Measurements from ENCODE around the gene ST6GALNAC3.

ST6GALNAC3 gene

DNA sequence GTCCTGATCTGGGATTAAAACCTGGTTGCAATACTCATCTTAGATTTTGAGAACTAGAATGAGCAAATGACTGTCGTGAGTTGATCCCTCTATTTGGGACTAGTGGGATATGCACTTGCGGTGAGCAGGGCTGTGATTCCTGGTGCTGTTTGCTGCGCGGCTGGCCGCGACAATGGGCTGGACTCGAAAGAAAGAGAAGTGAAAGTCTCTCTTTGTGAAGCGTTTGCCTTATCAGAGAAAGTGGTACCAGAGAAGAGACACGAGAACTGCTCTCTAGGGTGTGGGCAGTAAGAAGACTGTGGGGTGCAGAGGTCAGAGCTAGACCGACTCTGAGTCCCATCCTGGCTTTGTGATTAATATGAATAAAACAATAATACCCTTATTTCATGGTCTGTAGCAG, 8.6 kb downstream of the ST6GALNAC3 start:
- Histone ChIP-seq H2BK120ac (ENCODE audit: low read depth, low read length) (no peak overlapping the region), H3K79me2 (ENCODE audit: control insufficient read depth, insufficient read depth, low read length) (peaks cover 2% of the 10 kb centered on the region), H4K5ac (ENCODE audit: low read length) (no peak overlapping the region), H3K9ac (ENCODE audit: low read length) (no peak overlapping the region), H3K18ac (ENCODE audit: low read length) (peak overlapping the region; percentile 6), H3K27ac (ENCODE audit: low read depth, low read length) (no peak overlapping the region), H4K8ac (ENCODE audit: low read depth, low read length) (no peak overlapping the region), H3K4ac (ENCODE audit: low read depth, low read length) (peak overlapping the region; percentile 36), H2BK5ac (ENCODE audit: low read length) (no peak overlapping the region), H2BK15ac (replicated peaks; ENCODE audit: low read depth) (no peak overlapping the region), H3K4me3 (ENCODE audit: low read length) (no peak overlapping the region), H3K56ac (ENCODE audit: low read length) (peak overlapping the region; percentile 17), H3K36me3 (ENCODE audit: control insufficient read depth, insufficient read depth, low read length) (no peaks in the 10 kb centered on the region), H2AK5ac (ENCODE audit: low read length) (no peak overlapping the region), H3K4me2 (ENCODE audit: low read length) (no peak overlapping the region), H3K4me1 (ENCODE audit: control insufficient read depth, low read depth, low read length) (peaks cover 31% of the 10 kb centered on the region), H3K27me3 (ENCODE audit: insufficient read depth, low read length, poor library complexity) (no peaks in the 10 kb centered on the region), H3K23ac (ENCODE audit: low read length) (no peak overlapping the region), H3K79me1 (ENCODE audit: low read length) (peaks cover 8% of the 10 kb centered on the region)
- DNase-seq: no peak
- WGBS (ENCODE audit: extremely low coverage, insufficient coverage, low lambda C conversion rate): no CpG with 5 or more reads among the region's 10 CpGs

DNA sequence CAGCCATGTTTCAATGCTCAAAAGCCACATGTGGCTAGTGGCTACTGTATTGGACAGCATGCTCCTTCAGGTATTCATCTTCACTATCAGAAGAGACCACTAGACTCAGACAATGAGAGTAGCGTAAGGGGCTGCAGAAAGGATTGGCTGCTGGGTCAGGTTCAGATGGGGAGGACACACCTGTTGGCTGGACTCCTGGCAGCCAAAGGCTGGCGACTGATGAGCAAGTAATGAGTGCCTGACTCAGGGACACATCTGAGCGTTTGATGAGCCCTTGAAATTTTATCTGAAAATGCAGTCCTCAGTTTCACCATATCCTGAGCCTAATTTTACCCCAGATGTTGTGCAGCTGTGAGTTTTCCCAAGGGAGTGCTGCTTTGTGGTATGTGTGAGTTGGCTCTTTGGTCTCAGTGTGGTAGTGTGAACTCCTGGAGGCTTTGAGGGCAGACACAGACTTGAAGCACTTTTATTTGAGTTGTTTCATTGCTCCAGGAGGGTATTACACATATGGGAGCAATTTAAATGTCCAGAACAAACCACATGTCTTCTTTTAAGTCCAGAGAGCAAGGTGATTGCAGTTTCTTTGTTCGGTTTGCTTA, 9.6 kb downstream of the ST6GALNAC3 start:
- Histone ChIP-seq H2AK5ac (ENCODE audit: low read length) (no peak overlapping the region), H3K4me2 (ENCODE audit: low read length) (no peak overlapping the region), H3K23ac (ENCODE audit: low read length) (no peak overlapping the region), H3K4ac (ENCODE audit: low read depth, low read length) (no peak overlapping the region), H2BK5ac (ENCODE audit: low read length) (no peak overlapping the region), H3K27ac (ENCODE audit: low read depth, low read length) (no peak overlapping the region), H3K79me1 (ENCODE audit: low read length) (peaks cover 8% of the 10 kb centered on the region), H3K27me3 (ENCODE audit: insufficient read depth, low read length, poor library complexity) (no peaks in the 10 kb centered on the region), H3K18ac (ENCODE audit: low read length) (no peak overlapping the region), H3K79me2 (ENCODE audit: control insufficient read depth, insufficient read depth, low read length) (peaks cover 2% of the 10 kb centered on the region), H2BK15ac (replicated peaks; ENCODE audit: low read depth) (no peak overlapping the region), H4K5ac (ENCODE audit: low read length) (no peak overlapping the region), H3K36me3 (ENCODE audit: control insufficient read depth, insufficient read depth, low read length) (no peaks in the 10 kb centered on the region), H3K4me3 (ENCODE audit: low read length) (no peak overlapping the region), H3K56ac (ENCODE audit: low read length) (no peak overlapping the region), H3K4me1 (ENCODE audit: control insufficient read depth, low read depth, low read length) (peaks cover 31% of the 10 kb centered on the region), H2BK120ac (ENCODE audit: low read depth, low read length) (no peak overlapping the region), H4K8ac (ENCODE audit: low read depth, low read length) (no peak overlapping the region), H3K9ac (ENCODE audit: low read length) (no peak overlapping the region)
- no peak for DNase-seq
- no CpG with 5 or more reads among the region's 4 CpGs for WGBS (ENCODE audit: extremely low coverage, insufficient coverage, low lambda C conversion rate)

DNA sequence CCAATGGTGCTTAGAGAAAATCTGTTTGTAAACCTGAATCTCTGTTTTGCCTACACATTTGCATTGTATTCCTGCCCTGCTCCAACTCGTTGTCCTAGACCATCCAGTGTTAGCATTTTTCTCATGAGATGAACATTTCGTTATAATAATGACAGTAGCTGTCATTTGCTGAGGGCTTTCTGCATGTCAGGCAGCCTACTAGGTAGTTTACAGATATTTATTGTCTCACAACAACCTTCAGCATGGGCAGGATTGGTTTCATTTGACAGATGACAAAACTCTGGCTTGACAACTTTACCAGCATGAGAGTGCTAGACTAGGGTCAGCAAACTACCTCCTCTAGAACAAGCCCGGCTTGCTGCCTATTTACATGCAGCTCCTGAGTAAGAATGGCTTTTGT, 10.1 kb downstream of the ST6GALNAC3 start:
- Histone ChIP-seq H2BK5ac (ENCODE audit: low read length) (no peak overlapping the region), H2BK15ac (replicated peaks; ENCODE audit: low read depth) (no peak overlapping the region), H3K79me2 (ENCODE audit: control insufficient read depth, insufficient read depth, low read length) (peaks cover 2% of the 10 kb centered on the region), H3K4me1 (ENCODE audit: control insufficient read depth, low read depth, low read length) (peaks cover 30% of the 10 kb centered on the region), H4K8ac (ENCODE audit: low read depth, low read length) (no peak overlapping the region), H3K9ac (ENCODE audit: low read length) (no peak overlapping the region), H3K27me3 (ENCODE audit: insufficient read depth, low read length, poor library complexity) (no peaks in the 10 kb centered on the region), H2BK120ac (ENCODE audit: low read depth, low read length) (no peak overlapping the region), H3K18ac (ENCODE audit: low read length) (no peak overlapping the region), H3K23ac (ENCODE audit: low read length) (no peak overlapping the region), H3K79me1 (ENCODE audit: low read length) (peaks cover 8% of the 10 kb centered on the region), H4K5ac (ENCODE audit: low read length) (no peak overlapping the region), H2AK5ac (ENCODE audit: low read length) (no peak overlapping the region), H3K4me3 (ENCODE audit: low read length) (no peak overlapping the region), H3K27ac (ENCODE audit: low read depth, low read length) (no peak overlapping the region), H3K36me3 (ENCODE audit: control insufficient read depth, insufficient read depth, low read length) (no peaks in the 10 kb centered on the region), H3K4me2 (ENCODE audit: low read length) (no peak overlapping the region), H3K56ac (ENCODE audit: low read length) (no peak overlapping the region), H3K4ac (ENCODE audit: low read depth, low read length) (no peak overlapping the region)
- WGBS (ENCODE audit: extremely low coverage, insufficient coverage, low lambda C conversion rate): no CpG with 5 or more reads among the region's 3 CpGs
- DNase-seq: no peak

DNA sequence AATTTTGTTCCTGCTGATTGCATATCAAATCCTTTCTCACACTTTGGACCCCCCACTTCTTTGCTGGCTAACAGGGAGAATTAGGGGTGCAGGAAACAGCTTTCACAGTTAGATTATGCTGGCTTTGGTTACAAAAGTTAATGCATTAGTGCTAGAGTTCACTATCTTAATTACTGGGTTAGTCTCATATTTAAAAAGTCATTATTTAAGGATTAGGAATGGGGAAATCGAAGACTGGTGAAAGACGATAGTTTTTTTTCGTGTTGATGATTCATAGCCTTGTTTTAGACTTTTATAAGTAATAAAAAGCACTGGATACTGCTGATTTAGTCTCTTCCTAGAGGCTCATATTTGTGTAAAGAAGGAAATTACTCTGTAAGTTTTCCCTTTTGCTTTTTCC, 11.6 kb downstream of the ST6GALNAC3 start:
- Histone ChIP-seq H2BK15ac (replicated peaks; ENCODE audit: low read depth) (no peak overlapping the region), H2BK5ac (ENCODE audit: low read length) (no peak overlapping the region), H3K4me1 (ENCODE audit: control insufficient read depth, low read depth, low read length) (peaks cover 27% of the 10 kb centered on the region), H3K9ac (ENCODE audit: low read length) (no peak overlapping the region), H3K27ac (ENCODE audit: low read depth, low read length) (no peak overlapping the region), H3K79me2 (ENCODE audit: control insufficient read depth, insufficient read depth, low read length) (peaks cover 2% of the 10 kb centered on the region), H4K5ac (ENCODE audit: low read length) (no peak overlapping the region), H2AK5ac (ENCODE audit: low read length) (no peak overlapping the region), H4K8ac (ENCODE audit: low read depth, low read length) (no peak overlapping the region), H3K79me1 (ENCODE audit: low read length) (peaks cover 8% of the 10 kb centered on the region), H3K56ac (ENCODE audit: low read length) (no peak overlapping the region), H3K23ac (ENCODE audit: low read length) (no peak overlapping the region), H3K4me2 (ENCODE audit: low read length) (no peak overlapping the region), H3K4ac (ENCODE audit: low read depth, low read length) (no peak overlapping the region), H2BK120ac (ENCODE audit: low read depth, low read length) (no peak overlapping the region), H3K27me3 (ENCODE audit: insufficient read depth, low read length, poor library complexity) (no peaks in the 10 kb centered on the region), H3K4me3 (ENCODE audit: low read length) (no peak overlapping the region), H3K36me3 (ENCODE audit: control insufficient read depth, insufficient read depth, low read length) (no peaks in the 10 kb centered on the region), H3K18ac (ENCODE audit: low read length) (no peak overlapping the region)
- WGBS (ENCODE audit: extremely low coverage, insufficient coverage, low lambda C conversion rate): 100% methylated on average over 3 of the region's 3 CpGs
- no peak for DNase-seq

DNA sequence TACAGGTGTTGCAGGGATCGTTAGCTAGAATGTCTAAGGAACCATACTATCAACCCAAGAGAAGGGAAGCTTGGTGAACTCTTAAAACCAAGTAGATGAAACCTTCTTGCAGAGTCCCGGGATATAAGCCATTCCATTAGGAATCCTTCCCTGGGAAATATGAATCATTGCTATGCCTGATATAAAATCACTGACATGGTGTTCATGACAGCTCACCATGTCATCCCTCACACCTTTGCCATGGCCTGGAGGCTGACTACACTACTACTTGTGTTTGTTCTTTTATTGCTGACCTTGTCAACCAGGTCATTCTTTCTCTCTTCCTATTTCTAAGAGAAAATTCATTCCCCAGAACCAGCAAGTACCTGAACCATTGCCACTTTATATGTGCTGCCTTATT, 12.1 kb downstream of the ST6GALNAC3 start:
- no peaks in the 10 kb centered on the region for H3K36me3 ChIP-seq (ENCODE audit: control insufficient read depth, insufficient read depth, low read length)
- no peak overlapping the region for H3K9ac ChIP-seq (ENCODE audit: low read length)
- peaks cover 2% of the 10 kb centered on the region for H3K79me2 ChIP-seq (ENCODE audit: control insufficient read depth, insufficient read depth, low read length)
- H2AK5ac ChIP-seq (ENCODE audit: low read length): no peak overlapping the region
- WGBS (ENCODE audit: extremely low coverage, insufficient coverage, low lambda C conversion rate): no CpG with 5 or more reads among the region's 2 CpGs
- H3K4me3 ChIP-seq (ENCODE audit: low read length): no peak overlapping the region
- H4K5ac ChIP-seq (ENCODE audit: low read length): no peak overlapping the region
- DNase-seq: no peak
- peaks cover 8% of the 10 kb centered on the region for H3K79me1 ChIP-seq (ENCODE audit: low read length)
- H2BK5ac ChIP-seq (ENCODE audit: low read length): no peak overlapping the region
- H3K23ac ChIP-seq (ENCODE audit: low read length): no peak overlapping the region
- H3K27ac ChIP-seq (ENCODE audit: low read depth, low read length): no peak overlapping the region
- H3K4me1 ChIP-seq (ENCODE audit: control insufficient read depth, low read depth, low read length): peaks cover 24% of the 10 kb centered on the region
- H3K27me3 ChIP-seq (ENCODE audit: insufficient read depth, low read length, poor library complexity): no peaks in the 10 kb centered on the region
- H3K56ac ChIP-seq (ENCODE audit: low read length): no peak overlapping the region
- H2BK15ac ChIP-seq (replicated peaks; ENCODE audit: low read depth): peak overlapping the region; percentile 85
- H4K8ac ChIP-seq (ENCODE audit: low read depth, low read length): no peak overlapping the region
- H2BK120ac ChIP-seq (ENCODE audit: low read depth, low read length): no peak overlapping the region
- H3K18ac ChIP-seq (ENCODE audit: low read length): peak overlapping the region; percentile 30
- H3K4ac ChIP-seq (ENCODE audit: low read depth, low read length): no peak overlapping the region
- no peak overlapping the region for H3K4me2 ChIP-seq (ENCODE audit: low read length)

Data from mesendoderm (in vitro differentiated cells).